Daoy (cell line): ENCODE measurements around the gene SYT13. TPM values are rescaled to one million over a fixed set of nuclear protein-coding genes. Genes with fewer than 3 reads are reported as not detected.
"Not testable (repeated sequence)": the region's sequence is repeated elsewhere in the genome, so short reads cannot be mapped to it uniquely, and the experiment has no call there.

Experiments used
- DNase-seq: peaks from one replicate; pipeline ENCODE4 v3.0.0-alpha.2; 2015; ENCODE audit warnings: low read depth
- total RNA-seq: library from RNA; depleted of rRNA; stranded (reverse); fragments of >200 nt; shearing (Covaris generic); gene quantifications from 2 replicates; pipeline ENCODE4 v1.2.3, GENCODE V29; 2014

Gene SYT13
- total RNA-seq, 1 experiment from 2014 or later = 0.91 TPM

- DNase-seq = no peak
These were observed 12.6 kb downstream of the SYT13 start for GRCh38 chr11:45273509-45273908.

- DNase-seq = no peak
These were observed 13.4 kb downstream of the SYT13 start for GRCh38 chr11:45272701-45273100.

DNA sequence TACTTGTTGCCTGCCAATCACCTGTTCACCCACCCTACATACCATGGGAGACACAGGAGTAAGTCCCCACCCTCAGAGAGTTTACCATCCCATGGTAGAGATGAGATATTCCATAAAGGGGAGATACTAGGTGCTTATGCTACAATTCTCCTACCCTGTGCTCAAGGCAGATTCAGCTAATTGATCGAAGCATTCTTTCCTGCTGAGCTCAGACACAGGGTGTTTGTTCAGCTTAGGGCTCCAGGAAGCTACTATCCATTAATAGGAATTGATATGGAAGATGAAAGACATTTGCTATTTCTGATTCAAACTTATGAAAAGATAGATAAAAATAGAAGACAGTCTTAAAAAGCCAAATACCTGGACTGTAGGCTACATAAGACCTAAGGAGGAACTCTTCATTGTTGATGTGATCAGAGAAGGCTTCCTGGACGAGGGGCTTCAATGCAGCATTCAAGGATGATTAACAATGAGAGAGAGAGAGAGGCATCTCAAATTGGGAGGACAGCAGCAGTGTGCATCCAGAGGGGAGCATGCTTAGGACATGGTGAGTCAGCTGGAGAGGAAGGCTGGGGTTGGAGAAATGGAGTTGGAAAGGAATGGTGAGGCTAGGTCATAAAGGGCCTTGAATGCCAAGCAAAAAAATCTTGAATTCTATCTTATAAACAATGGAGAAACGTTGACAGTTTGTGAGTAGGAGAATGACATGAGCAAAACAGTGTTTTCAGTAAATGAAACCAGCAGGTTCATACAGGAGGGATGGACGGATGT lies 15.0 kb downstream of the SYT13 start:
- no peak for DNase-seq

DNA sequence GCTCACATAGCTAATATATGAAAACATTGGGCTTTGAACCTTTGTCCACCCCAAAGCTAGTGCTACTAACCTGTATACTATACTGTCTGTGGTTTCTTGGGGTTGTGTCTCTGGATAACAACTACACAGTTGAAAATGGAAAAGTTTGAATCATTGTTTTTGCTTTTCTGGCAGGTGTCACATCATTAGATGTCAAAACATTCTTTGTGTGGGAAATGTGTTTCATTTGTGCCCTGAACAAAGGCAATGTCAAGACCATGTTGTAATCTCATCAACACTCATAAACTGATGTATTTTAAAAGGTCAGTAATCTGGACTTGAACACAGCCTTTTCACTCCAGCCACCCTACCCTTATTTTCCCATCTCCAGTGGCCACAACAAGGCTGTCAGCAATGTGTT lies 16.5 kb downstream of the SYT13 start:
- DNase-seq = no peak

DNA sequence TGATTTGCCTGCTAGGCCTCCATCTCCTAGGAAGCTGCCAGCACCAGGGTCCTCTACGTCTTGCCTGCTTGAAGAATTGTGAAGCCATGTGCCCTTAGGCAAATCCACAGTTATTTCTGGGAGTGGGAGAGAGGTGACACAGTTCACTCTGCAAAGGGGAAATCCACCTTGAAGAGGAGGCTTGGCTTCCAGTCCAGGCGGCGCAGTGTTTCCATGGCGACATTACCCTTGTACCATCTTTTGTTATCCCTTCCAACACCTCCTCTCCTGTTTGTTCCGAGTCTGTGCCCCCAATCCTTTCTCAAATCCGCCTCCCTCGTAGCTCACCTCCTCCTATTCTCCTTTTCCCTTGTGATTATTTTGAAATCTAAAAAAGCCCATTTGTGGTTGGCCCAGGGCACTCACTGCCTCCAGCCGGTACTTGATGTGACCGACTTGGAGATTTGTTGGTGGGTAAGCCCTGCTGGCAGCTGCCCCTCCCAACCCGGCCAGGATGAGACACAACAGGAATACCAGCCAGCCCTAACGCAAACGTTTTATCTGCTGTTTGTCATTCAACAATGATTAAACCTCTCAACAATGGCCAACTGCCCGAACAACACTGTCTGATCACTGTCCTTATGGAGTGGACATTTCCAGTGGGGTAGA lies 18.4 kb downstream of the SYT13 start:
- no peak for DNase-seq

DNA sequence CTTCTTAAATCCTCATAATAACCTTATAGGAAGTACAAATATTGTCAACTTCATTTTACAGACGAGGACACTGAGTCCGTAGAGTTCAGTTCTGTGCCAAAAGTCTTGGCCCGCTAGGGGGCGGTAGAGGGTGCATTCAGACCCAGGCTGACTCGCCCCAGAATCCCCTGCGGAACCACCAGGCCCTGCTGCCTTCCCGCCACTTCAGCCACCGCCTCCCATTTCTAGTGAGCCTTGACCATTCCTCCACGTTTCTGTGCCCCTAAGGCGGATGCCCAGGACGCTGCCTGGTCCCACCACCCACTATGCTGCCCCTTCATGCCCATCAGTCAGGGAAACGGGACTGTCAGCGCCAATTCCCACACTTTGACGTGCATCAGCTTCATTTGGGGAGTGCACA lies 19.1 kb downstream of the SYT13 start:
- DNase-seq = no peak

- no peak for DNase-seq
These were observed 19.5 kb downstream of the SYT13 start for GRCh38 chr11:45266676-45267020.

GRCh38 chr11:45265969-45266675 lies 20.0 kb downstream of the SYT13 start:
- DNase-seq = no peak

DNA sequence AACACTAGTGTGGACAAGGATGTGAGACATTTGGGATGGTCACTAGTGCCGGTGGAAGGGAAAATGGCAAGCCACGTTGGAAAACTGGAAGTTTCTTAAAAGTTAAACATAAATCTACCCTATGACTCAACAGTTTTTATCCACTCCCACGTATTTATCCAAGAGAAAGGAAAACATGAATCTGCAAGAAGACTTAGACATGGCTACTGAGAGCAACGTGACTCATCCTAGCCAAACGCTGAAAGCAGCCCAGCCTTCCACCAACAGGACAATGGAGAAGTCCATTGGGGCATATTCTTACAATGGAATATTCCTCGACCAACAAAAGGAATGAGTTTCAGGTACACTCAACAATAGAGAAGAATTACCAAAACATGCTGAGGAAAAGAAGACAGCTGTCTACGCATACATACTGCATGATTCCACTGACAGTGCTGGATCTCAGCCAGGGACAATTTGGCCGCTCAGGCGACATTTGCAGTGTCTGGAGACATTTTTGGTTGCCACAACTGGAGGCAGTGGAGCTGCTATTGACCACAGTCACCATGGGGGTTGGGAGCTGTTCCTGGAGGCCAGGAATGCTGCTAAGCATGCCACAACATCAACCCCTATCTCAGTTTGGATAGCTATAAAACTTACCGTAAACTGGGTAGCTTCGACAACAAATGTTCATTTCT lies 21.2 kb downstream of the SYT13 start:
- DNase-seq = peak; percentile 82

DNA sequence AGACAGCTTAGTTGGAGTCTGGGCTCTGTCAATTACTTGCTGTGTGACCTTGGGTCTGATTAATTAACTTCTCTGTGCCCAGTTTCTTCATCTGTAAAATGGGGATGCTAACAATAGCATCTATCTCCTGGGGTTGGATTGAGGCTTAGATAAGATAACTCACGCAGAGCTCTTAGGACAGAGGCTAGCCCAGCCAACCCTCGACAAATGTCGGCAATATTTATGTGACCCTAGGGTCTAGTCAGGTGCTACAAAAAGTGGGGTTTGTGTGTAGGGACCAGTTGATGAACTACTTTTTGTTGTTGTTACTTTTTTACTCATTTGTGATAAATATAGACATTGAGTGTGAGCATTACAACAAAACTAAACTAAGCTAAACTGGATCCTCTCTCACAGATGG lies 22.4 kb downstream of the SYT13 start:
- DNase-seq = no peak

GRCh38 chr11:45262900-45263299 lies 23.2 kb downstream of the SYT13 start:
- no peak for DNase-seq

DNA sequence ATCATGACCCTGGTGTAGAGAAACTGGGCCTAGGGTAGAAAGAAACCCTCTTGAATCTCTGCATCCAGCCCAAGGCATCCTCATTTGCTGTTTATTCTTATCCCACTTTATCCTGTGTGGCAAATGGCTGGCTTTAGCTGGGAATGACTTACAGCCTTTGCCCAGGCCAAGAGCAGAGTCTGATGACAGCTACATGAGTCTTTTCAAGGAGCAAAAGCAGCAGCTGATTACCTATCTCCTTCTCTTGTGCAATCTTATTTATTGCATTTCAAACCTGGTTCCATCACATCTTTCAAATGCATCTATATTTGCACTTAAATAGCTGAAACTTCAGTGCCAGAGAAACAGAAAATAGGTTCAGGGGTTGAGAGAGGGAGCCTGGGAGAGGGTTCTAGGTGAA lies 26.1 kb downstream of the SYT13 start:
- DNase-seq = no peak

- DNase-seq = peak; percentile 89
These were observed 26.5 kb downstream of the SYT13 start for GRCh38 chr11:45259592-45259991.

DNA sequence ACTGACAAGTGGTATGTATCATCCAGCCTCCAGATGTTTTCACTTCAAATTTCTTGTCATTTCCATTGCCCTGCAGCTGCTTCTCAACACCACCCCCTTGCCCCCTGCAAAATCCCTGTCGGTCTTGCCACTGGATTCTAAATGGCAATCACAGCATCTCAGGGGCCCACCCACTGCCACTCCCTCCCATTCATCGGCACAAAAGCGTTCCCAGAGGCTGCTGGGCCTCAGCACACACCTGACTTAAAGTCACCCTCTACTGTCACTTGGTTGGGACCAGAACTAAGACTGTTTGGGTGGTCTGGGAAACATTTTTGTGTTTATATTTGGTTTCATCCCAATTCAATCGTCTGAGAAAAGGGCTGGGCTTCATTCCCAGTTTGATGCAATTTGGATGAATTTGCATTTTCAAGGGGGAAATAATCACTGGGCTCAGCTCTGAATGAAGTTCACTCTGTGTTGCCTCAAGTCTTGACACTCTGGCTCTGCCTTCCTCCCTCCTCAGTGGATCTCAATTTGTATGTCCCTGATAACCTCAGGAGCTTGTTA lies 27.1 kb downstream of the SYT13 start:
- no peak for DNase-seq

DNA sequence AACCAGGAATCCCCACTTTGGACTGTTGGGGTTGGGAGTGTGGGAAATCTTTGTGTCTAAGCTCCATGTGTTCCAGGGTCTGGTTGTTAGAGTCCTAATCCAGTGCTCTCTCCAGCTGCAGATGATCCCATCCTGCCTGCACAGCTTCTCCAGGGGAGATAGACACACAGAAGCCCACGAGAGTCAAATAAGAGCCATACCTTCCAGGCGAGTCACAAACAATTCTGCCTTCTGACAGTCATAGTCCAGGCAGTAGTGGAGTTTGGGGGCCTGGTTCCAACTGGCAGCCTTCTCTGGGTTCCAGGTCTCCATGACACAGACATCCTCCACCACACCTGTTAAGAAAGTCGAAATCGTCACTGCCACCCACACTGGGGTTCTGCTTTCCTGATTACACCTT lies 32.1 kb downstream of the SYT13 start:
- no peak for DNase-seq

GRCh38 chr11:45253640-45254039 lies 32.5 kb downstream of the SYT13 start:
- DNase-seq = no peak

DNA sequence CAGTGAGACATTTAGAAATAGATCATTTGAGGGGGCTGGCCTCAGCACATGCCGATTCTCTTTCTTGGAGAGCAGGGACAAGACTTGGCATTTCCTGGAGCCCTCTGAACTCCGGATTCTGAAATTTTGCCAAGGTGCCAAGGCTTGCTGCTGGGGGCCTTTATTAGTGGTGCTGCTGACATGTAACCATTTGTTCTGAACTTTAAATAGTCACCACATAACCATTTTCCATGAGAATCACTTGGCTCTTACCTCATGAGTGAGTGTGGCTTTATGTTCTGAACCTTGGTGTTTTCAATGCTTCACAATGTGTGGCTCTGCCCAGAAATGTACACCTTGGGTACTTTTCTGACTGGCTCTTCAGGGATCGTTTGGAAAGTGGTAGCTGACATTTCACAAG lies 33.3 kb downstream of the SYT13 start:
- no peak for DNase-seq

DNA sequence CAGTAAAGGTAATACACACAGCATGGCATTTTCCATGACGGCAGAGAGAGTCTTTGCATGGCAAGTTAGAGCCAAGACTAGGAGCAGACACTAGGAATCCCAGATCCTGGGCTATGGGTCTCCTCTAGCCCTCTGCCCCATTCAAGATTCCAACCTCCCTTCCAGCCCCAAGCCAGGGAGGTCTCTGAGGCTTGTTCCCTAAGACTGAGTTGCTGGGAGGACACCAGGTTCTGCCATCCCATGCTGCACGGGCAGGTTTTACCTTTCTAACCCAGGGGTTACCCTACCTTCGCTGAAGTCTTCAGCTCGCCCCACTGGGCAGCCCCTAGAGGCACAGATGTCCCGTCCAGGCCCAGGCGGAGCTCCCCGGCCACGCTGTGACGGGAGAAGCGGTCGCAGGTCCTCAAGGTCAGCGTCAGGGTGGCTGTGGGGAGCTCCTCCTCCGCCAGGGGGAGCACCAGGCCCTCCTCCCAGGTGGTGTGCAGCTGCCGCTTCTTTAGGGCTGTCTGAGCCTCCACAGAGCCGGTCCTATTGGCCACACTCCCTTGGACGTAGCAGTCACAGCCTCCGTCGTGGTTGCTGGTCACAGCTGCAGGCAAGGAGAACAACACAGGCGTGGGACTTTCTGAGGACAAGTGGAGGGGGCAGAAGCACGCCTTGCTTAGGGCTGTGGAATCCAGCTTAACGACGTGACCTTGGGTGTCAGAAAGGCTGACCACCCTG lies 33.8 kb downstream of the SYT13 start:
- DNase-seq = peak; percentile 75

DNA sequence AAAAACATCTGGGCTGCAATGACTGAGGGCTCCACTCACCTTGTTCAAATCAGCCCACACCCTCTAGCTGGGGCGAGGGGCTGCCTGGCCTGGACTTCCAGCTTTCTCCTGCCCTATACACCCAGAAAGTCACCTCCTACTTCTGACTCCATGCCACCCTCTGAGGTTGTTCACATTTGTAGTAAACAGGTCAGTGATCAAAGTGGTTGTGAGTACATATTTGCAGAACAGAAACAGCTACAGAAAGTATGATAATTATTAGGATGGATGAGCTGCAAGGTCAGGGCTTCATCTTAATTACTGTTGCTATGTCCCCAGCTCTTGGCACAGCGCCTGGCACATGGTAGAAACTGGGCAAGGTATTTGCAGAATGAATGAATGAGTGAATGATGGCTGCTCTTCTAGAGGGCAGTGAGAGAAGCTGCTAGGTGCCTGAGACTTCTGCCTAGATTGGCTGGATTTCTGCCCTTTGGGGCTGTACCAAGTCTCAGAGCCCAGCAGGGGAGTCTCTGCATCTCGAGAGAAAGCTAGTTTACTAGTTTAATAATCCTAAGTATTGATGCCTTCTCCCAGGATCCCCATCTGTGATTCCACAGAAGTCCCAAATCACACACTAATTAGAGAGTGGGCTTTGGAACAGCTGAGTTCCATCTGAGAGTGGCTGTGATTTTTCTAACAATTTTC lies 36.0 kb downstream of the SYT13 start:
- no peak for DNase-seq

GRCh38 chr11:45249372-45249771 lies 36.8 kb downstream of the SYT13 start:
- not testable (repeated sequence) for DNase-seq

DNA sequence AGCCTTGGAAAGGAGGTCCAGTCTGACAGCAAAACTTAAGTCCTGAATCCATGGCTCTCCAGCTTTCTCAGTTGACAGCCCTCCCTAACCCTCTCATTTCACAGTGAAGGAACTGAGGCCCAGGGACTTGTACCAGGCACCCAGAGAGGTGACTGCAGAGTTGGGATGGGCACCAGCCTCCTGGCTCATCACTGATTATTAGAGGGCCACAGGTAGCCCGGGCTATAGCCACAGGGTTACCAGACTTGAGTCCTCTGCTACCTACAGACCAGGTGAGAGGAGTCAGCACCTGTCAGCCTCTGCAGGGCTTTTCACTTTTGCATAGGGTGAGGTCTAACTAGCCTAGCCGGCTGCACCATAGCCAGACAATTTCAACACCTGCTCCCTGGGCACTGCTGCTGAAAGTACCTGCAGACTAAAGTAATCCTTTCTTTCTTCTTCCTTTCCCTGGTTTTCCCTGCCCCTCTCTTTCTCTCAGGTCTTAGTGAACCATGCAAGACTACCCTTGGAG lies 37.6 kb downstream of the SYT13 start:
- no peak for DNase-seq
